ENCODE data around the gene SPRYD3. TPM values are rescaled to one million over a fixed set of nuclear protein-coding genes. Genes with fewer than 3 reads are reported as not detected.
A peak's percentile ranks its signal among the peaks of the same experiment; 100 is the strongest.

The SPRYD3 gene
- total RNA-seq, 1 donor from 2014 or later: 21.8 TPM

DNA sequence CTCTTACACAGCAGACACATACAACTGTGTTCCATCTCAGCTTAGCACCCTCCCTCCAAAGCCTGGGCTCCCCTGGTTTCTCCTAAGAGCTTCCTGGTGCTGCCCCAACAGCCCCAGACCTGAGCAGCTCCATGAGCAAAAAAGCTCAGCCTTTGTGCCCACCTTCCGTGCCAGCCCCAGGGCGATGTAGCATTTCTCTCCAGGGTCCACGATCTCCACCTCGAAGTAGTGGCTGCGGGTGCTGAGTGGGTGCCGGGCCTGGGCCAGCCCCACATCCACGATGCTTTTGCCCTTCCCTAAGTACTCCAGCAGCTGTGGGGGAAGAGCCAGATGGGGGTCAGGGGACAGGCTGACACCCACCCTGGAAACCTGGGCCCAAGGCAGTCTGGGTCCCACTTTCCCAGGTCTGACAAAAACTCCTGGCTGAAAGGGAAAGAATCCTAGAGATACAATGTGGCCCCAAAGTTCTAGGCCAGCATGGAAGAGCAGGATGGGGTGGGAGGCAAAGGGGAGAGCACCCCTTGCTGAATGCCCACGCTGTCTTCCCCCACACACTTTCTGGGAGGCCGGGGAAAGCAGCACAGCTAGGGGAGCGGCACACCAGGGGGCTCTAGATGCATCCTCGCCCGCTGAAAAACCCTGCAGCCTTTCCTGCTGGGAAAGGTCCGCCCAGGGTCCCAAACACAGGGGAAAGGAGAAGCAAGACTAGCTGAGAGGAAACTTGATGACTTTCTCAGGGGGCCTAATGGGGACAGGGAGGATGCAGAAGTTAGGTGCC lies 11.0 kb downstream of the SPRYD3 start:
- no peak for DNase-seq (ENCODE audit: low read depth)
- Histone ChIP-seq H3K4me3 (ENCODE audit: insufficient read depth, low read depth, low read length) (no peak overlapping the region), H3K4me1 (ENCODE audit: insufficient read depth, low read length) (peaks cover 59% of the 10 kb centered on the region), H3K9me3 (ENCODE audit: insufficient read depth, low read depth, low read length) (no peaks in the 10 kb centered on the region), H3K9ac (ENCODE audit: low read length) (no peak overlapping the region), H3K79me2 (ENCODE audit: insufficient read depth, low read length) (peaks cover 5% of the 10 kb centered on the region), H3K27ac (ENCODE audit: low read depth, low read length) (no peak overlapping the region), H3K27me3 (ENCODE audit: insufficient read depth, low read length) (no peaks in the 10 kb centered on the region), H3K4me2 (ENCODE audit: low read length) (no peak overlapping the region), H3K36me3 (ENCODE audit: insufficient read depth, low read length) (peaks cover 7% of the 10 kb centered on the region), H4K20me1 (ENCODE audit: insufficient read depth, low read length) (peaks cover 14% of the 10 kb centered on the region), H2AFZ (ENCODE audit: low read depth, low read length) (no peak overlapping the region)
- Mint-ChIP-seq H3K27ac (ENCODE audit: unreplicated experiment) (no peak overlapping the region), H3K27me3 (ENCODE audit: low read depth, unreplicated experiment) (no peaks in the 10 kb centered on the region), H3K9me3 (ENCODE audit: unreplicated experiment) (no peaks in the 10 kb centered on the region), H3K36me3 (ENCODE audit: low read depth, unreplicated experiment) (peaks cover 45% of the 10 kb centered on the region), H3K4me1 (ENCODE audit: low read depth, unreplicated experiment) (peaks cover 34% of the 10 kb centered on the region), H3K4me3 (ENCODE audit: unreplicated experiment) (no peak overlapping the region)
- FAIRE-seq: no peak
- no peak for TF ChIP-seq CTCF (IDR thresholded peaks at IDR 0.05; ENCODE audit: insufficient read depth, low read depth, low read length)
- TF ChIP-seq EZH2 (IDR thresholded peaks at IDR 0.05; ENCODE audit: insufficient read depth, low read length): no peak

GRCh38 chr12:53067074-53067992 lies 11.9 kb downstream of the SPRYD3 start:
- H3K79me2 ChIP-seq (ENCODE audit: insufficient read depth, low read length): peaks cover 5% of the 10 kb centered on the region
- peaks cover 32% of the 10 kb centered on the region for H3K4me1 Mint-ChIP-seq (ENCODE audit: low read depth, unreplicated experiment)
- peak overlapping the region; percentile 13 for H3K9ac ChIP-seq (ENCODE audit: low read length)
- TF ChIP-seq EZH2 (IDR thresholded peaks at IDR 0.05; ENCODE audit: insufficient read depth, low read length) (no peak), CTCF (IDR thresholded peaks at IDR 0.05; ENCODE audit: insufficient read depth, low read depth, low read length) (no peak)
- H3K9me3 Mint-ChIP-seq (ENCODE audit: unreplicated experiment): no peaks in the 10 kb centered on the region
- peaks cover 57% of the 10 kb centered on the region for H3K4me1 ChIP-seq (ENCODE audit: insufficient read depth, low read length)
- H3K9me3 ChIP-seq (ENCODE audit: insufficient read depth, low read depth, low read length): no peaks in the 10 kb centered on the region
- H3K4me3 Mint-ChIP-seq (ENCODE audit: unreplicated experiment): no peak overlapping the region
- no peak overlapping the region for H3K27ac ChIP-seq (ENCODE audit: low read depth, low read length)
- DNase-seq (ENCODE audit: low read depth) (no peak), FAIRE-seq (no peak)
- H3K4me2 ChIP-seq (ENCODE audit: low read length): peak overlapping the region; percentile 43
- peaks cover 18% of the 10 kb centered on the region for H4K20me1 ChIP-seq (ENCODE audit: insufficient read depth, low read length)
- H2AFZ ChIP-seq (ENCODE audit: low read depth, low read length): no peak overlapping the region
- H3K4me3 ChIP-seq (ENCODE audit: insufficient read depth, low read depth, low read length): no peak overlapping the region
- H3K36me3 Mint-ChIP-seq (ENCODE audit: low read depth, unreplicated experiment): peaks cover 39% of the 10 kb centered on the region
- H3K27ac Mint-ChIP-seq (ENCODE audit: unreplicated experiment): peak overlapping the region; percentile 75
- no peaks in the 10 kb centered on the region for H3K27me3 Mint-ChIP-seq (ENCODE audit: low read depth, unreplicated experiment)
- H3K36me3 ChIP-seq (ENCODE audit: insufficient read depth, low read length): peaks cover 7% of the 10 kb centered on the region
- no peaks in the 10 kb centered on the region for H3K27me3 ChIP-seq (ENCODE audit: insufficient read depth, low read length)

All from astrocyte (in vitro differentiated cells and primary cell).